ENCODE data around the gene CRK.

CRK gene

GRCh38 chr17:1373707-1374237 lies 82.3 kb downstream of the CRK start:
- H3K9me3 ChIP-seq (ENCODE audit: control insufficient read depth, insufficient read depth, low read length), result no peaks in the 10 kb centered on the region
- DNase-seq (ENCODE audit: low read depth, low spot score), result no peak
- H3K36me3 ChIP-seq (ENCODE audit: control insufficient read depth, insufficient read depth, low read length), result no peaks in the 10 kb centered on the region
- no CpG with 5 or more reads among the region's 9 CpGs for WGBS (ENCODE audit: insufficient coverage, insufficient read length)
- H3K4me3 ChIP-seq (ENCODE audit: low read length), result no peak overlapping the region
- H3K27ac ChIP-seq (ENCODE audit: low read length), result no peak overlapping the region
- no peaks in the 10 kb centered on the region; the same call in 1 of the 2 replicates for H3K4me1 ChIP-seq (ENCODE audit: control insufficient read depth, insufficient read depth, low read length)
- H3K27me3 ChIP-seq (ENCODE audit: control insufficient read depth, insufficient read depth, low read length), result no peaks in the 10 kb centered on the region

DNA sequence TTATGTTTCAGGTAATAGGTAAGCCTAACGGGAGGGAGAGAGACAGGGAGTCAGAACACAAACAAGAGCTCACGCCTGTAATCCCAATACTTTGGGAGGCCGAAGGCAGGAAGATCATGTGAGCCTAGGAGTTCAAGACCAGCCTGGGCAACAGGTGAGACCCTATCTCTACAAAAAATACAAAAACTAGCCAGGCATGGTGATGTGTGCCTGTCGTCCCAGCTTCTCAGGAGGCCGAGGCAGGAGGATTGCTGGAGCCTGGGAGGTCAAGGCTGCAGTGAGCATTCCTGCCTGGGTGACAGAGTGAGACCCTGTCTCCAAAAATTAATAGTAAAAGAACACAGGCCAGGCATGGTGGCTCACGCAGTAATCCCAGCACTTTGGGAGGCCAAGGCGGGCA lies 83.4 kb downstream of the CRK start:
- Histone ChIP-seq H3K4me1 (ENCODE audit: control insufficient read depth, insufficient read depth, low read length) (no peaks in the 10 kb centered on the region; the same call in 1 of the 2 replicates), H3K9me3 (ENCODE audit: control insufficient read depth, insufficient read depth, low read length) (no peaks in the 10 kb centered on the region), H3K36me3 (ENCODE audit: control insufficient read depth, insufficient read depth, low read length) (no peaks in the 10 kb centered on the region), H3K4me3 (ENCODE audit: low read length) (no peak overlapping the region), H3K27me3 (ENCODE audit: control insufficient read depth, insufficient read depth, low read length) (no peaks in the 10 kb centered on the region), H3K27ac (ENCODE audit: low read length) (no peak overlapping the region)
- no CpG with 5 or more reads among the region's 7 CpGs for WGBS (ENCODE audit: insufficient coverage, insufficient read length)
- DNase-seq (ENCODE audit: low read depth, low spot score), result no peak

DNA sequence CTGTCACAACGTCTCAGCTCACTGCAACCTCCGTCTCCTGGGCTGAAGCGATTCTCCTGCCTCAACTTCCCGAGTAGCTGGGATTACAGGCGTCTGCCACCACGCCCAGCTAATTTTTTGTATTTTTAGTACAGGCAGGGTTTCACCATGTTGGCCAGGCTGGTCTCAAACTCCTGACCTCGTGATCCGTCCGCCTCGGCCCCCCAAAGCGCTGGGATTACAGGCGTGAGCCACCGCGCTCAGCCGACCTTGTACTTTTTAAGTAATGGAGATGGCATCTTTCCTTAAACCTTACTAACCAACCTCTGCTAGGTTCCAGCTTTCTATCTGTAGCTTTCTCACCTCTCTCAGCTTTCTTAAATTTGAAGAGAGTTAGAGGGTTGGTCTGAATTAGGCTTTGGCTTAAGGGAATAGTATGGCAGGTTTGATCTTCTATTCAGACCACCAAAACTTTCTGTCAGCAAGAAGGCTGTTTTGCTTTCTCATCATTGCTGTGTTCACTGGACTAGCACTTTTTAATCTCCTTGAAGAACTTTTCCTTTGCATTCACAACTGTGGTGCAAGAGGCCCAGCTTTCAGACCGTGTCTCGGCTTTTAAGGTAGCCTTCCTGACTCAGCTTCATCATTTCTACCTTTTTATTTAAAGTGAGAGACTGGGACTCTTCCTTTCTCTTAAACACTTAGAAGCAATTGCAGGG lies 84.0 kb downstream of the CRK start:
- H3K9me3 ChIP-seq (ENCODE audit: control insufficient read depth, insufficient read depth, low read length), result no peaks in the 10 kb centered on the region
- H3K4me3 ChIP-seq (ENCODE audit: low read length), result no peak overlapping the region
- no peak overlapping the region for H3K27ac ChIP-seq (ENCODE audit: low read length)
- no peaks in the 10 kb centered on the region for H3K36me3 ChIP-seq (ENCODE audit: control insufficient read depth, insufficient read depth, low read length)
- DNase-seq (ENCODE audit: low read depth, low spot score), result no peak
- H3K27me3 ChIP-seq (ENCODE audit: control insufficient read depth, insufficient read depth, low read length), result no peaks in the 10 kb centered on the region
- H3K4me1 ChIP-seq (ENCODE audit: control insufficient read depth, insufficient read depth, low read length), result no peaks in the 10 kb centered on the region; the same call in none of the 2 replicates
- WGBS (ENCODE audit: insufficient coverage, insufficient read length), result no CpG with 5 or more reads among the region's 17 CpGs

Data from iPS DF 6.9 (cell line).